Effector memory CD8-positive, alpha-beta T cell (primary cell): Measurements from ENCODE around the gene TRPM2.
"Not testable (repeated sequence)": the region's sequence is repeated elsewhere in the genome, so short reads cannot be mapped to it uniquely, and the experiment has no call there.

Experiments
- ATAC-seq: fragments of 150-1000 bp; cut with Tn5 transposase; replicated peaks from 2 replicates; pipeline ENCODE4 v1.10.0; 2021; ENCODE audit warnings: mild to moderate bottlenecking, moderate library complexity
- DNase-seq, 3 experiments: peaks; one replicate each; pipeline ENCODE4 v3.0.0; 2021
- H3K27ac Mint-ChIP-seq, 2 donors: one replicate each; pipeline ENCODE4 v1.8.0; 2022; ENCODE audit warnings: mild to moderate bottlenecking in 2 of 2, mixed read lengths in 2 of 2, moderate library complexity in 2 of 2
- H3K27me3 Mint-ChIP-seq, 2 donors: one replicate each; pipeline ENCODE4 v1.8.0; 2022; ENCODE audit warnings: mixed read lengths in 2 of 2
- H3K36me3 Mint-ChIP-seq: one replicate; pipeline ENCODE4 v1.8.0; 2022; ENCODE audit warnings: mild to moderate bottlenecking, moderate library complexity, mixed read lengths; ENCODE audit not compliant: insufficient read depth
- H3K4me1 Mint-ChIP-seq, 2 donors: one replicate each; pipeline ENCODE4 v1.8.0; 2022; ENCODE audit warnings: low read depth in 2 of 2, mixed read lengths in 2 of 2
- H3K4me3 Mint-ChIP-seq, 2 donors: one replicate each; pipeline ENCODE4 v1.8.0; 2022; ENCODE audit warnings: mild to moderate bottlenecking in 2 of 2, mixed read lengths in 2 of 2, moderate library complexity in 2 of 2
- H3K9me3 Mint-ChIP-seq, 2 donors: one replicate each; pipeline ENCODE4 v1.8.0; 2022; ENCODE audit warnings: mixed read lengths in 2 of 2

The TRPM2 gene

GRCh38 chr21:44383216-44383615 lies 29.8 kb downstream of the TRPM2 start:
- H3K9me3 Mint-ChIP-seq: peaks cover 7 to 12% of the 10 kb centered on the region in 2 donors
- H3K27ac Mint-ChIP-seq: no peak overlapping the region
- no peak for ATAC-seq
- no peak overlapping the region for H3K4me3 Mint-ChIP-seq
- H3K27me3 Mint-ChIP-seq: no peaks in the 10 kb centered on the region
- no peak for DNase-seq
- peaks cover 0 to 5% of the 10 kb centered on the region in 2 donors for H3K4me1 Mint-ChIP-seq
- H3K36me3 Mint-ChIP-seq: no peaks in the 10 kb centered on the region

- ATAC-seq (no peak), DNase-seq (no peak)
- Mint-ChIP-seq H3K4me1 (peaks cover 0 to 5% of the 10 kb centered on the region in 2 donors), H3K27me3 (no peaks in the 10 kb centered on the region), H3K4me3 (no peak overlapping the region), H3K9me3 (peaks cover 7 to 12% of the 10 kb centered on the region in 2 donors), H3K27ac (no peak overlapping the region), H3K36me3 (no peaks in the 10 kb centered on the region)
Observed at GRCh38 chr21:44384968-44385367, 31.5 kb downstream of the TRPM2 start.

- no peaks in the 10 kb centered on the region for H3K36me3 Mint-ChIP-seq
- H3K27me3 Mint-ChIP-seq: no peaks in the 10 kb centered on the region
- H3K9me3 Mint-ChIP-seq: peaks cover 2 to 4% of the 10 kb centered on the region in 2 donors
- ATAC-seq: no peak
- H3K4me3 Mint-ChIP-seq: no peak overlapping the region
- H3K27ac Mint-ChIP-seq: no peak overlapping the region
- no peaks in the 10 kb centered on the region for H3K4me1 Mint-ChIP-seq
- DNase-seq: no peak
Observed at GRCh38 chr21:44389335-44389734, 35.9 kb downstream of the TRPM2 start.

- H3K36me3 Mint-ChIP-seq: no peaks in the 10 kb centered on the region
- no peak for DNase-seq
- no peak overlapping the region for H3K4me3 Mint-ChIP-seq
- no peaks in the 10 kb centered on the region for H3K9me3 Mint-ChIP-seq
- H3K4me1 Mint-ChIP-seq: no peaks in the 10 kb centered on the region
- ATAC-seq: no peak
- H3K27ac Mint-ChIP-seq: no peak overlapping the region
- H3K27me3 Mint-ChIP-seq: no peaks in the 10 kb centered on the region
Observed at GRCh38 chr21:44390886-44391285, 37.5 kb downstream of the TRPM2 start.

GRCh38 chr21:44391345-44392091 lies 38.1 kb downstream of the TRPM2 start:
- ATAC-seq: no peak
- H3K27ac Mint-ChIP-seq: no peak overlapping the region
- no peak for DNase-seq
- H3K4me3 Mint-ChIP-seq: no peak overlapping the region
- no peaks in the 10 kb centered on the region for H3K9me3 Mint-ChIP-seq
- H3K4me1 Mint-ChIP-seq: no peaks in the 10 kb centered on the region
- no peaks in the 10 kb centered on the region for H3K36me3 Mint-ChIP-seq
- H3K27me3 Mint-ChIP-seq: no peaks in the 10 kb centered on the region

- Mint-ChIP-seq H3K4me1 (no peaks in the 10 kb centered on the region), H3K27ac (no peak overlapping the region), H3K4me3 (no peak overlapping the region), H3K36me3 (no peaks in the 10 kb centered on the region), H3K9me3 (no peaks in the 10 kb centered on the region), H3K27me3 (no peaks in the 10 kb centered on the region)
- no peak for DNase-seq
- ATAC-seq: no peak
Observed at GRCh38 chr21:44392185-44392584, 38.8 kb downstream of the TRPM2 start.

- Mint-ChIP-seq H3K27me3 (no peaks in the 10 kb centered on the region), H3K4me1 (no peaks in the 10 kb centered on the region), H3K4me3 (no peak overlapping the region), H3K27ac (no peak overlapping the region), H3K36me3 (no peaks in the 10 kb centered on the region), H3K9me3 (no peaks in the 10 kb centered on the region)
- DNase-seq: no peak
- ATAC-seq: no peak
Observed at GRCh38 chr21:44392916-44393315, 39.5 kb downstream of the TRPM2 start.

GRCh38 chr21:44394733-44395132 lies 41.3 kb downstream of the TRPM2 start:
- DNase-seq (no peak), ATAC-seq (no peak)
- H3K27me3 Mint-ChIP-seq: no peaks in the 10 kb centered on the region
- peaks cover 3% of the 10 kb centered on the region for H3K36me3 Mint-ChIP-seq
- no peaks in the 10 kb centered on the region for H3K9me3 Mint-ChIP-seq
- no peak overlapping the region for H3K27ac Mint-ChIP-seq
- no peaks in the 10 kb centered on the region for H3K4me1 Mint-ChIP-seq
- H3K4me3 Mint-ChIP-seq: no peak overlapping the region

- Mint-ChIP-seq H3K36me3 (peaks cover 3% of the 10 kb centered on the region), H3K9me3 (no peaks in the 10 kb centered on the region)
Observed at GRCh38 chr21:44395260-44395659, 41.8 kb downstream of the TRPM2 start.

GRCh38 chr21:44396803-44397202 lies 43.4 kb downstream of the TRPM2 start:
- H3K4me1 Mint-ChIP-seq, ATAC-seq, H3K9me3 Mint-ChIP-seq, H3K27ac Mint-ChIP-seq, H3K4me3 Mint-ChIP-seq, H3K36me3 Mint-ChIP-seq, DNase-seq, H3K27me3 Mint-ChIP-seq: not testable (repeated sequence)

More at GRCh38 chr21:44395260-44395659, 41.8 kb downstream of the TRPM2 start:
- Mint-ChIP-seq H3K4me3 (no peak overlapping the region), H3K27ac (no peak overlapping the region), H3K4me1 (no peaks in the 10 kb centered on the region), H3K27me3 (no peaks in the 10 kb centered on the region)
- DNase-seq (no peak), ATAC-seq (no peak)

GRCh38 chr21:44397431-44398031 lies 44.1 kb downstream of the TRPM2 start:
- Mint-ChIP-seq H3K4me3 (no peak overlapping the region), H3K27me3 (no peaks in the 10 kb centered on the region), H3K27ac (no peak overlapping the region), H3K9me3 (no peaks in the 10 kb centered on the region), H3K36me3 (peaks cover 3% of the 10 kb centered on the region), H3K4me1 (no peaks in the 10 kb centered on the region)
- DNase-seq: no peak
- no peak for ATAC-seq

- no peaks in the 10 kb centered on the region for H3K4me1 Mint-ChIP-seq
- H3K9me3 Mint-ChIP-seq: no peaks in the 10 kb centered on the region
- no peak overlapping the region for H3K4me3 Mint-ChIP-seq
- H3K36me3 Mint-ChIP-seq: peaks cover 3% of the 10 kb centered on the region
- no peak overlapping the region for H3K27ac Mint-ChIP-seq
- ATAC-seq (no peak), DNase-seq (no peak)
- H3K27me3 Mint-ChIP-seq: no peaks in the 10 kb centered on the region
Observed at GRCh38 chr21:44398499-44398898, 45.1 kb downstream of the TRPM2 start.

- H3K4me1 Mint-ChIP-seq: peaks cover 0 to 3% of the 10 kb centered on the region in 2 donors
- H3K27ac Mint-ChIP-seq: no peak overlapping the region
- DNase-seq: no peak
- H3K9me3 Mint-ChIP-seq: no peaks in the 10 kb centered on the region
- peaks cover 3% of the 10 kb centered on the region for H3K36me3 Mint-ChIP-seq
- H3K4me3 Mint-ChIP-seq: no peak overlapping the region
- no peaks in the 10 kb centered on the region for H3K27me3 Mint-ChIP-seq
- no peak for ATAC-seq
Observed at GRCh38 chr21:44399151-44399954, 45.9 kb downstream of the TRPM2 start.
